Fibroblast of lung (primary cell): ENCODE measurements around the gene WDR20. TPM values are rescaled to one million over a fixed set of nuclear protein-coding genes. Genes with fewer than 3 reads are reported as not detected.
"Not testable (repeated sequence)": the region's sequence is repeated elsewhere in the genome, so short reads cannot be mapped to it uniquely, and the experiment has no call there.

Source experiments
- DNase-seq, 2 donors: peaks; one replicate each; pipeline versions ENCODE4 v3.0.0 to v3.0.0-alpha.2; 2010; ENCODE audit warnings: low read depth in 2 of 2
- H2AFZ ChIP-seq: 2 replicates; pipeline ENCODE4 v1.5.1; 2012; ENCODE audit warnings: low read length, control low read depth, inconsistent platforms
- H3K27ac ChIP-seq: 2 replicates; pipeline ENCODE4 v1.5.1; 2011; ENCODE audit warnings: low read length, control low read depth; ENCODE audit not compliant: insufficient read depth
- H3K27me3 ChIP-seq: 2 replicates; pipeline ENCODE4 v1.5.1; 2011; ENCODE audit warnings: mild to moderate bottlenecking, low read length; ENCODE audit not compliant: control insufficient read depth, insufficient read depth
- H3K36me3 ChIP-seq: 2 replicates; pipeline ENCODE4 v1.5.1; 2011; ENCODE audit warnings: low read length; ENCODE audit not compliant: control insufficient read depth, insufficient read depth
- H3K4me1 ChIP-seq: 2 replicates; pipeline ENCODE4 v1.5.1; 2011; ENCODE audit warnings: low read length; ENCODE audit not compliant: control insufficient read depth, insufficient read depth; ENCODE audit errors: extremely low read depth
- H3K4me2 ChIP-seq: 2 replicates; pipeline ENCODE4 v1.5.1; 2011; ENCODE audit warnings: low read length, control low read depth; ENCODE audit not compliant: insufficient read depth; ENCODE audit errors: extremely low read depth
- H3K4me3 ChIP-seq, 4 experiments: fragments of 200-600 bp in 1 of 4; sonication (generic) in 1 of 4; replicated peaks in 1 of 4; 2 replicates each; pipeline ENCODE4 v1.5.1; 2011 to 2016; ENCODE audit warnings: low read length in 4 of 4, low read depth in 3 of 4, mild to moderate bottlenecking in 3 of 4, control low read depth in 2 of 4, inconsistent platforms in 1 of 4, mixed read lengths in 1 of 4; ENCODE audit not compliant: insufficient read depth in 1 of 4; ENCODE audit errors: control extremely low read depth in 1 of 4
- H3K79me2 ChIP-seq: 2 replicates; pipeline ENCODE4 v1.5.1; 2012; ENCODE audit warnings: mild to moderate bottlenecking, low read length, inconsistent platforms; ENCODE audit not compliant: control insufficient read depth, insufficient read depth
- H3K9ac ChIP-seq: 2 replicates; pipeline ENCODE4 v1.5.1; 2011; ENCODE audit warnings: mild to moderate bottlenecking, low read length, control low read depth; ENCODE audit not compliant: insufficient read depth
- H3K9me3 ChIP-seq: 2 replicates; pipeline ENCODE4 v1.5.1; 2012; ENCODE audit warnings: low read depth, low read length; ENCODE audit not compliant: control insufficient read depth, insufficient read depth
- H4K20me1 ChIP-seq: 2 replicates; pipeline ENCODE4 v1.5.1; 2011; ENCODE audit warnings: low read length; ENCODE audit not compliant: control insufficient read depth, insufficient read depth; ENCODE audit errors: extremely low read depth
- EZH2 ChIP-seq: IDR thresholded peaks from 2 replicates; pipeline ENCODE4 v1.5.1; 2012; ENCODE audit warnings: low read length, control low read depth, mild to moderate bottlenecking; ENCODE audit errors: missing control alignments
- polyA plus RNA-seq, 2 donors: library from polyadenylated mRNA; depleted of rRNA in 1 of 2; stranded (reverse) in 1 of 2; unstranded in 1 of 2; fragments of >200 nt; gene quantifications; 2 replicates each; pipeline ENCODE4 v1.2.1, GENCODE V29; 2011 to 2012; ENCODE audit warnings: missing spikeins in 1 of 2
- total RNA-seq: library from RNA; depleted of rRNA; stranded (reverse); fragments of >200 nt; gene quantifications from 2 replicates; pipeline ENCODE4 v1.2.1, GENCODE V29; 2014
- TF ChIP-seq, protein P1 (sequence below), 2 donors: IDR thresholded peaks in 1 of 2; conservative IDR thresholded peaks in 1 of 2; 1 replicate in 1 of 2; 2 replicates in 1 of 2; pipeline ENCODE4 v1.5.1; 2011 to 2012; ENCODE audit warnings: low read length in 2 of 2, control low read depth in 1 of 2, inconsistent platforms in 1 of 2, low read depth in 1 of 2, mild to moderate bottlenecking in 1 of 2

WDR20 gene
- total and polyA plus RNA-seq, 2 donors (not counting 1 experiment from before 2014, with no cell fraction given), result 17.2 to 17.8 TPM

GRCh38 chr14:102238766-102239165 is 99.1 kb downstream of the WDR20 start:
- H3K4me3 ChIP-seq, result no peak overlapping the region
- no peaks in the 10 kb centered on the region for H3K36me3 ChIP-seq
- no peak overlapping the region for H3K9ac ChIP-seq
- H3K4me1 ChIP-seq, result no peaks in the 10 kb centered on the region
- H3K79me2 ChIP-seq, result no peaks in the 10 kb centered on the region
- H3K27me3 ChIP-seq, result peaks cover 2% of the 10 kb centered on the region
- H3K4me2 ChIP-seq, result no peak overlapping the region
- no peak overlapping the region for H2AFZ ChIP-seq
- no peaks in the 10 kb centered on the region for H4K20me1 ChIP-seq
- H3K27ac ChIP-seq, result no peak overlapping the region
- TF ChIP-seq, protein P1, sequence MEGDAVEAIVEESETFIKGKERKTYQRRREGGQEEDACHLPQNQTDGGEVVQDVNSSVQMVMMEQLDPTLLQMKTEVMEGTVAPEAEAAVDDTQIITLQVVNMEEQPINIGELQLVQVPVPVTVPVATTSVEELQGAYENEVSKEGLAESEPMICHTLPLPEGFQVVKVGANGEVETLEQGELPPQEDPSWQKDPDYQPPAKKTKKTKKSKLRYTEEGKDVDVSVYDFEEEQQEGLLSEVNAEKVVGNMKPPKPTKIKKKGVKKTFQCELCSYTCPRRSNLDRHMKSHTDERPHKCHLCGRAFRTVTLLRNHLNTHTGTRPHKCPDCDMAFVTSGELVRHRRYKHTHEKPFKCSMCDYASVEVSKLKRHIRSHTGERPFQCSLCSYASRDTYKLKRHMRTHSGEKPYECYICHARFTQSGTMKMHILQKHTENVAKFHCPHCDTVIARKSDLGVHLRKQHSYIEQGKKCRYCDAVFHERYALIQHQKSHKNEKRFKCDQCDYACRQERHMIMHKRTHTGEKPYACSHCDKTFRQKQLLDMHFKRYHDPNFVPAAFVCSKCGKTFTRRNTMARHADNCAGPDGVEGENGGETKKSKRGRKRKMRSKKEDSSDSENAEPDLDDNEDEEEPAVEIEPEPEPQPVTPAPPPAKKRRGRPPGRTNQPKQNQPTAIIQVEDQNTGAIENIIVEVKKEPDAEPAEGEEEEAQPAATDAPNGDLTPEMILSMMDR (conservative IDR thresholded peaks at IDR 0.05 in 1 of 2, IDR thresholded peaks at IDR 0.05 in 1 of 2; ENCODE audit: low read depth in 1 of 2, low read length in 2 of 2), result no peak
- TF ChIP-seq EZH2, result no peak
- DNase-seq, result no peak
- no peaks in the 10 kb centered on the region for H3K9me3 ChIP-seq

DNA sequence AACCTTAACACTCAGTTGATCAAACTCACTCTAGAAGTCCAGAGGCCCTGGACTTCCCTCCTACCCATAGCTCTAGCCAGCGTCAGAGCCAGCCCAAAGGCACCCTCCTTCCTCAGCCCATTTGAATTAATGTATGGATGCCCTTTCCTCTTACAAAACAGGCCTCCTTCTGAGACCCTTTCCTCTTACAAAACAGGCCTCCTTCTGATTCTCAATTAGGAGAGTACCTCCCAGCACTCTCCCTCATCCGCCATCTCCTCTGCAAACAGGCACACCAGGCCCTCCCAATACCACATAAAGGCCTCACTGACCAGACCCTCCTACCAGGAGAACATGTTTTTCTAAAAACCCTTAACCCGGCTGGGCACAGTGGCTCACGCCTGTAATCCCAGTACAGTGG is 99.5 kb downstream of the WDR20 start:
- H3K36me3 ChIP-seq, result no peaks in the 10 kb centered on the region
- H2AFZ ChIP-seq, result no peak overlapping the region
- no peak overlapping the region for H3K9ac ChIP-seq
- H4K20me1 ChIP-seq, result no peaks in the 10 kb centered on the region
- H3K4me1 ChIP-seq, result no peaks in the 10 kb centered on the region
- no peaks in the 10 kb centered on the region for H3K79me2 ChIP-seq
- TF ChIP-seq EZH2, result no peak
- TF ChIP-seq, protein P1 (conservative IDR thresholded peaks at IDR 0.05 in 1 of 2, IDR thresholded peaks at IDR 0.05 in 1 of 2; ENCODE audit: low read depth in 1 of 2, low read length in 2 of 2), result no peak
- DNase-seq, result no peak
- H3K4me3 ChIP-seq, result no peak overlapping the region
- no peak overlapping the region for H3K4me2 ChIP-seq
- peaks cover 2% of the 10 kb centered on the region for H3K27me3 ChIP-seq
- no peaks in the 10 kb centered on the region for H3K9me3 ChIP-seq
- no peak overlapping the region for H3K27ac ChIP-seq

DNA sequence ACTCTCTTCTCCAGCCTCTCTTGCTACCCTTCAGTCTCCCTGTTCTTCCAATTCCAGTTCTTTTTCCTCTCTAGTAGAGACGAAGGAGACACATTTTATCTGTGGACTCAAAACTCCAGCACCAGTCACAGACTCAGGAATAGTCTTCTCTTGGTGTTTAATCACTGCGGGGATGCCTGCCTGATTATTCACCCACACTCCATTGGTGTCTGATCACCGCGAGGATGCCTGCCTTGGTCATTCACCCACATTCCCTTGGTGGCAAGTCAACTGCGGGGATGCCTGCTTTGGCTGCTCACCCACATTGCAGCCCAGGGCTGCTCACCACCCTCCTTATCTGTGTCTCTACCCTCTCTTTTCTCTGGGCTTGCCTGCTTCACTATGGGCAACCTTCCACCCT is 100.8 kb downstream of the WDR20 start:
- H3K9me3 ChIP-seq, H3K79me2 ChIP-seq, H4K20me1 ChIP-seq, H3K27ac ChIP-seq, H3K27me3 ChIP-seq, H3K9ac ChIP-seq, H3K4me3 ChIP-seq, H2AFZ ChIP-seq, H3K4me2 ChIP-seq, H3K36me3 ChIP-seq, H3K4me1 ChIP-seq: not testable (repeated sequence)
- DNase-seq, result peak in 1 of 2 donors; percentile 86
